ENCODE measurements around the gene KCNJ9.

Gene KCNJ9

GRCh38 chr1:160094806-160095205 is 13.5 kb downstream of the KCNJ9 start:
- TF ChIP-seq, protein P1, sequence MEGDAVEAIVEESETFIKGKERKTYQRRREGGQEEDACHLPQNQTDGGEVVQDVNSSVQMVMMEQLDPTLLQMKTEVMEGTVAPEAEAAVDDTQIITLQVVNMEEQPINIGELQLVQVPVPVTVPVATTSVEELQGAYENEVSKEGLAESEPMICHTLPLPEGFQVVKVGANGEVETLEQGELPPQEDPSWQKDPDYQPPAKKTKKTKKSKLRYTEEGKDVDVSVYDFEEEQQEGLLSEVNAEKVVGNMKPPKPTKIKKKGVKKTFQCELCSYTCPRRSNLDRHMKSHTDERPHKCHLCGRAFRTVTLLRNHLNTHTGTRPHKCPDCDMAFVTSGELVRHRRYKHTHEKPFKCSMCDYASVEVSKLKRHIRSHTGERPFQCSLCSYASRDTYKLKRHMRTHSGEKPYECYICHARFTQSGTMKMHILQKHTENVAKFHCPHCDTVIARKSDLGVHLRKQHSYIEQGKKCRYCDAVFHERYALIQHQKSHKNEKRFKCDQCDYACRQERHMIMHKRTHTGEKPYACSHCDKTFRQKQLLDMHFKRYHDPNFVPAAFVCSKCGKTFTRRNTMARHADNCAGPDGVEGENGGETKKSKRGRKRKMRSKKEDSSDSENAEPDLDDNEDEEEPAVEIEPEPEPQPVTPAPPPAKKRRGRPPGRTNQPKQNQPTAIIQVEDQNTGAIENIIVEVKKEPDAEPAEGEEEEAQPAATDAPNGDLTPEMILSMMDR (IDR thresholded peaks at IDR 0.05; ENCODE audit: insufficient read depth, low read length, poor library complexity, severe bottlenecking): no peak
- peaks cover 12% of the 10 kb centered on the region for H3K36me3 ChIP-seq (ENCODE audit: control insufficient read depth, insufficient read depth, low read length)
- no peak for DNase-seq (ENCODE audit: extremely low read depth, insufficient read length)

GRCh38 chr1:160095382-160096105 is 14.2 kb downstream of the KCNJ9 start:
- DNase-seq (ENCODE audit: extremely low read depth, insufficient read length): no peak
- no peak overlapping the region for H3K4me3 ChIP-seq (replicated peaks; ENCODE audit: low read depth, low read length)
- H3K36me3 ChIP-seq (ENCODE audit: control insufficient read depth, insufficient read depth, low read length): peaks cover 12% of the 10 kb centered on the region
- TF ChIP-seq, protein P1 (IDR thresholded peaks at IDR 0.05; ENCODE audit: insufficient read depth, low read length, poor library complexity, severe bottlenecking): no peak
- no peaks in the 10 kb centered on the region for H3K27me3 ChIP-seq (replicated peaks; ENCODE audit: control insufficient read depth, insufficient read depth, low read length)

More at GRCh38 chr1:160094806-160095205, 13.5 kb downstream of the KCNJ9 start:
- Histone ChIP-seq H3K4me3 (replicated peaks; ENCODE audit: low read depth, low read length) (no peak overlapping the region), H3K27me3 (replicated peaks; ENCODE audit: control insufficient read depth, insufficient read depth, low read length) (no peaks in the 10 kb centered on the region)

DNA sequence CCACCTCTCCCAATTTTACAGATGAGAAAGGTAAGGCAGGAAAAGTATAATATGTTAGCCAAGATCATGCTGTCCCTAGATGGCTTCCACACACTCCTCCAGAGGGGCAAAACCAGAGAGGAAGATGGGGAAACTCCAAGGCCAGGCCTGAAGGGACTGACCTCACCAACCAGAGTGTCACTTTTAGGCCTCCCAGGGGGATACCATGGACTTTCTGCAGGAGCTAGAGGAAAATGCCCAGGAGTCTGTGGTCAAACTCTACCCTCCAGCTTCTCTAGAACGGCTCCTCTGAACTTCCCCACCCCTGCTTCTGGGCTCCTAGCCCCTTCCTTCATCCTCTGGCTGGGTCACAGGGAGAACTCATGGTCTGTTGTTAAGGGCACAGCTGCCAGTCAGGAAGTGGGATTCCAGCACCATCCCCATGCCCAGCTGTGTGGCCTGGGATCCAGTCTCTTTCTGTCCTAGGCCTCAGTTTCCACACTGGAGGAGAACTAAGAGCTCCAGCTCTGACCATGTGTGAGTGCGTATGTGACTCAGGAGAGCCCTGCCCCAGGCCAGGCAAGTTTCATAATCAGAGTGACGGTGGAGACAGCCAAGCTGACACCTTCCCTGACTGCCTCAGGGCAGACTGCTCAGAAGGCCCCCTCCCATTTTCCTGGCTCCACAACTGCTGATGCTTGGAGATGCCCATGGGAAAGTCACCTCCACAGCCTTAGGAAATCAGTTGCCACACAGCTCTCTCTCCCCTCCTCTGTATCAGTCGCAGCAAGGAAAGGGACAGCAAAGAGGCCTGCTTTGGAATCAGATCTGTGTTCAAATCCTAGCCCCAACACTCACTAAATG is 15.2 kb downstream of the KCNJ9 start:
- Histone ChIP-seq H3K4me3 (replicated peaks; ENCODE audit: low read depth, low read length) (no peak overlapping the region), H3K36me3 (ENCODE audit: control insufficient read depth, insufficient read depth, low read length) (peaks cover 11% of the 10 kb centered on the region), H3K27me3 (replicated peaks; ENCODE audit: control insufficient read depth, insufficient read depth, low read length) (no peaks in the 10 kb centered on the region)
- no peak for DNase-seq (ENCODE audit: extremely low read depth, insufficient read length)
- TF ChIP-seq, protein P1 (IDR thresholded peaks at IDR 0.05; ENCODE audit: insufficient read depth, low read length, poor library complexity, severe bottlenecking): no peak

DNA sequence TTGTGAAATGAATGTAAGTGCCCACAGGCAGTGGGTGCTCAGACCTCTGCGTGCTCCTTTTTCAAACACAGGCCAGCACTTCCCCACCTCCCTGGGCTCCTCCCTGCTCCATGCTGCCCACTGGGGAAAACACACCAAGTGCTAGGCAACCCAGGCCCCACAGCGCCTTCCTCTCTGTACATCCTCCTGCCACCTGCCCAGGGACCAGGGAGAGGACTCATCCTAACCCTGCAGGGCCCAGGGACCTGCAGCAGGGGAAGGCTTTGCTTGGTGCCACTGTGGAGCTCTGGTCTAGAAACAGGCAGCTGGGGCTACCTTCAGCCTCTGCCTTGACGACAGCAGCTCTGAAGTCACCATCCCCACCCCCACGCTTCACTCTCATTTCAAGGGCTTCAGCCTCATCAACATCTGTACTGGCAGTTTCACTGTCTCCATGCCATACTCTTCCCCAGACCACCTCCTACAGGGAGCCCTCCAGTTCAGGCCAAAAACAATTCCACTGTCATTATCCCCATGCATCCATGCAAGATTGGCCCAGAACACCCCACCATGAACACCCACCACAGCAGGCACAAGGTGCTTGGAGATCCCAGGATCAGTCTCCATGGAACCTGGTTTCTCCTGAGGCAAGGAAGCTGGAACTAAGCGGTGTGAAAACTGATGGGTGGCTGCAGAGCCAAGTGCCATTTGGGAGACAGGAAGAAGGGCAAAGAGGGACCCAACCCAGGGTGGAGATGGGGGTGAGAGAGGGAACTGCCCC is 16.0 kb downstream of the KCNJ9 start:
- H3K4me3 ChIP-seq (replicated peaks; ENCODE audit: low read depth, low read length): peak overlapping the region; percentile 82
- H3K36me3 ChIP-seq (ENCODE audit: control insufficient read depth, insufficient read depth, low read length): peaks cover 8% of the 10 kb centered on the region
- no peaks in the 10 kb centered on the region for H3K27me3 ChIP-seq (replicated peaks; ENCODE audit: control insufficient read depth, insufficient read depth, low read length)
- TF ChIP-seq, protein P1 (IDR thresholded peaks at IDR 0.05; ENCODE audit: insufficient read depth, low read length, poor library complexity, severe bottlenecking): no peak
- no peak for DNase-seq (ENCODE audit: extremely low read depth, insufficient read length)

DNA sequence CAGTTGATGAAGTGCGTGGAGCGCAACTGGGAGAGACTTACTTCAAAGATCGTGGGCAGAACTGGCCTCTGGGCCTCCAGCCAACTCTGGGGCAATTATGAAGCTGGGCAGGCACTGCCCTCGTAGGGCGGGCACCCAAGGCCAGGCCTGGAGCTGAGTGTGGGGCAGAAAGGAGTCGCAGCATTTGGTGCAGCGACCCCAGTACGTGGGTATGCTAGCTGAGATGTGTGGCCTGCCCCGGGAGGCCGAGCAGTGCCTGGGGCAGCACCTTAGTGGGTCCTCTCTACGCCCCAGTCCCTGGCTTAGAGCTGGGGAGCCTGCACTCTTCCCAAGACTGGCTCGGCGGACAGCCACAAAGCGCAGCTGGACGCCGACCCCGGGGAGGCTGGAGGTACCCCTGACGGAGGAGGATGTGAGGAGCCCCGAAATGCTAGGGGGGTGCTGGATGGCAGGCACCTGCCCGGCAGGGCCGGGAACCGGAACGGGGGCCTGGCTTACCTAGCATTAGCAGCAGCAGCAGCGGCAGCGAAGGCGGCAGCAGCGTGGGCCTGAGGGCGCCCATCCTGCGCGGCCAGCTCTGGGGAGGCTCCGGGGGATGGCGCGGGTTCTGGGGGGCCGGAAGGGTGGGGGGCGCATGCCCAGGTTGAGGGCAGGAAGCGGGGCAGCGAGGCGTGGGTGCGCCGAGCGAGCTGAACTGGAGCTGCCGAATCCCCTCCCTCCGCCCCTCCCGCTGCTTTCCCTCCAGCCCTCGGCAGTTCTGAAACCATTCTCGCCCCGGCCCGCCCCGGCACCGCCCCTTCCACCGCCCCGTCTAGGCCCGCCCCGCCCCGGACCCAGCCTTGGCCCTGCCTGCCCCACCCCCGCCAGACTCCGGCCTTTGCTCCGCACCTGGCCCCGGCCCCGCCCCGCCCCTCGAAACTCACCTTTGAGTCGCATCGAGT is 16.8 kb downstream of the KCNJ9 start, which contains the start of gene IGSF8:
Gene IGSF8, minus strand, starts transcription at position 709 of the 941 bp plus-strand sequence. Its CDS starts 147 bp downstream, at position 562.
- Histone ChIP-seq H3K4me3 (replicated peaks; ENCODE audit: low read depth, low read length) (peak within 1 kb of the TSS; percentile 82), H3K36me3 (ENCODE audit: control insufficient read depth, insufficient read depth, low read length) (peaks cover 5% of the 10 kb centered on the region), H3K27me3 (replicated peaks; ENCODE audit: control insufficient read depth, insufficient read depth, low read length) (no peaks in the 10 kb centered on the region)
- TF ChIP-seq, protein P1 (IDR thresholded peaks at IDR 0.05; ENCODE audit: insufficient read depth, low read length, poor library complexity, severe bottlenecking): no peak
- DNase-seq (ENCODE audit: extremely low read depth, insufficient read length): peak; percentile 91

All from GM06990 (cell line).